Measurements from ENCODE around the gene ANKRD10. TPM values are rescaled to one million over a fixed set of nuclear protein-coding genes. Genes with fewer than 3 reads are reported as not detected.

The ANKRD10 gene
- total and polyA plus RNA-seq, 10 of the 15 experiments (the other 5 are each of a cell fraction or from before 2014, with no cell fraction given) = 47.1 to 199 (median 97.2) TPM

DNA sequence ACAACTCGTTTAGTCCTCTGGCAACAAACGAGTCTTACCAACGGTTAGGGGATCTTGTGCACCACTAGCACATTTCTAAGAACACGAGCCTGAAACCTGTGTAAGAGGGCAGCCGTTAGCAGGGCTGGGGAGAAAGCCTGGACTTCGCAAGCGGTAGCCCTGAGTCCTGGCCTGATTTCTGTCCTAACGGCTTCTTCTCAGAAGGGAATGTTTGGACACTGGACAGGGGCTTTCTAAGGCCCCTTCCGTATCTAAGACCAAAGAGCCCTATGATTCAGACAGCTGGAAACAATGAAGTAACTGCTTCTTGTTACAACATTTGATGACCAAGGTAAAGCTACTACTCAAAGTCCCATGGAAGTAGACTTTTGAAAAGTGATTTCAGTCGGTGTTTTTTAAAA, 2.2 kb downstream of the ANKRD10 start (continued):
- TF ChIP-seq, protein P1, sequence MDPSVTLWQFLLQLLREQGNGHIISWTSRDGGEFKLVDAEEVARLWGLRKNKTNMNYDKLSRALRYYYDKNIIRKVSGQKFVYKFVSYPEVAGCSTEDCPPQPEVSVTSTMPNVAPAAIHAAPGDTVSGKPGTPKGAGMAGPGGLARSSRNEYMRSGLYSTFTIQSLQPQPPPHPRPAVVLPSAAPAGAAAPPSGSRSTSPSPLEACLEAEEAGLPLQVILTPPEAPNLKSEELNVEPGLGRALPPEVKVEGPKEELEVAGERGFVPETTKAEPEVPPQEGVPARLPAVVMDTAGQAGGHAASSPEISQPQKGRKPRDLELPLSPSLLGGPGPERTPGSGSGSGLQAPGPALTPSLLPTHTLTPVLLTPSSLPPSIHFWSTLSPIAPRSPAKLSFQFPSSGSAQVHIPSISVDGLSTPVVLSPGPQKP (IDR thresholded peaks at IDR 0.05; ENCODE audit: low read depth, low read length) = no peak
- TF ChIP-seq, protein P2, sequence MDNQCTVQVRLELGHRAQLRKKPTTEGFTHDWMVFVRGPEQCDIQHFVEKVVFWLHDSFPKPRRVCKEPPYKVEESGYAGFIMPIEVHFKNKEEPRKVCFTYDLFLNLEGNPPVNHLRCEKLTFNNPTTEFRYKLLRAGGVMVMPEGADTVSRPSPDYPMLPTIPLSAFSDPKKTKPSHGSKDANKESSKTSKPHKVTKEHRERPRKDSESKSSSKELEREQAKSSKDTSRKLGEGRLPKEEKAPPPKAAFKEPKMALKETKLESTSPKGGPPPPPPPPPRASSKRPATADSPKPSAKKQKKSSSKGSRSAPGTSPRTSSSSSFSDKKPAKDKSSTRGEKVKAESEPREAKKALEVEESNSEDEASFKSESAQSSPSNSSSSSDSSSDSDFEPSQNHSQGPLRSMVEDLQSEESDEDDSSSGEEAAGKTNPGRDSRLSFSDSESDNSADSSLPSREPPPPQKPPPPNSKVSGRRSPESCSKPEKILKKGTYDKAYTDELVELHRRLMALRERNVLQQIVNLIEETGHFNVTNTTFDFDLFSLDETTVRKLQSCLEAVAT (IDR thresholded peaks at IDR 0.05) = 0 out of 2 replicates have a peak, but pooled peaks have one; percentile 5
- no peak for TF ChIP-seq ASH2L (IDR thresholded peaks at IDR 0.05; ENCODE audit: borderline replicate concordance, low read depth)
- no peak for TF ChIP-seq MXI1 (IDR thresholded peaks at IDR 0.05; ENCODE audit: low read depth, low read length)
- TF ChIP-seq EGR1 (IDR thresholded peaks at IDR 0.05; ENCODE audit: borderline replicate concordance in 1 of 2, low read depth in 2 of 2, low read length in 2 of 2) = no peak
- no peak for TF ChIP-seq SIX5 (IDR thresholded peaks at IDR 0.05; ENCODE audit: low read depth, low read length, severe bottlenecking)
- TF ChIP-seq ZNF217 (IDR thresholded peaks at IDR 0.05) = no peak
- TF ChIP-seq HDAC2 (IDR thresholded peaks at IDR 0.05) = no peak
- TF ChIP-seq, protein P3, sequence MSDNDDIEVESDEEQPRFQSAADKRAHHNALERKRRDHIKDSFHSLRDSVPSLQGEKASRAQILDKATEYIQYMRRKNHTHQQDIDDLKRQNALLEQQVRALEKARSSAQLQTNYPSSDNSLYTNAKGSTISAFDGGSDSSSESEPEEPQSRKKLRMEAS (IDR thresholded peaks at IDR 0.05; ENCODE audit: low read depth, low read length) = no peak

DNA sequence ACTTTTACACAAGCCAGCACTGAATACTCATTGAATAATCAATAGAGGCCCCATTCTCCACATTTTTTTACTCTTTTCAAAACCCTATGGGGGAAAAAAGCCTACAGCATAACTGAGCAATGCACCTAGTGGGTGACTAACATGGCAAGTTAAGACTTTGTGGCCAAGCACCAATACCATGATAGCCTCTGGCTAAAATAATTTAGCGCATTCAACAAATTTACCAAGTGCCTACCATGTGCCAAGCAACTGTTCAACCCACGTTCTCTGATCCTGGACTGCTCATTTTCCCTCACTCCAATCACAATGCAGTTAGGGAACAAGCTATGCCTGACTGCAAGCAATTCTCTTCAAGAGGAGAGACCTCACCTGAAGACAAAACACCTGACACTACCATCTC, 3.0 kb downstream of the ANKRD10 start:
- no peak for FAIRE-seq
- peak overlapping the region; percentile 95 for H3K9ac ChIP-seq (ENCODE audit: control insufficient read depth, insufficient read depth, low read length)
- H3K4me2 ChIP-seq (ENCODE audit: control insufficient read depth, insufficient read depth) = peak overlapping the region; percentile 70
- no peak for DNase-seq (ENCODE audit: low read depth, low spot score)
- 72% methylated on average over 2 of the region's 2 CpGs for WGBS (ENCODE audit: insufficient coverage, insufficient replicate concordance, low lambda C conversion rate, missing lambda C conversion rate)
- no TSS peak for BruUV-seq (replicated peaks)
- TF ChIP-seq SREBF1 (IDR thresholded peaks at IDR 0.05; ENCODE audit: low read length) (no peak), SMAD5 (IDR thresholded peaks at IDR 0.05; ENCODE audit: low read depth) (no peak), SP1 (IDR thresholded peaks at IDR 0.05; ENCODE audit: low read depth, low read length) (no peak), SMC3 (IDR thresholded peaks at IDR 0.05; ENCODE audit: borderline replicate concordance, low read length) (no peak), MTA2 (IDR thresholded peaks at IDR 0.05; ENCODE audit: low read depth) (no peak)
- TF ChIP-seq, protein P4, sequence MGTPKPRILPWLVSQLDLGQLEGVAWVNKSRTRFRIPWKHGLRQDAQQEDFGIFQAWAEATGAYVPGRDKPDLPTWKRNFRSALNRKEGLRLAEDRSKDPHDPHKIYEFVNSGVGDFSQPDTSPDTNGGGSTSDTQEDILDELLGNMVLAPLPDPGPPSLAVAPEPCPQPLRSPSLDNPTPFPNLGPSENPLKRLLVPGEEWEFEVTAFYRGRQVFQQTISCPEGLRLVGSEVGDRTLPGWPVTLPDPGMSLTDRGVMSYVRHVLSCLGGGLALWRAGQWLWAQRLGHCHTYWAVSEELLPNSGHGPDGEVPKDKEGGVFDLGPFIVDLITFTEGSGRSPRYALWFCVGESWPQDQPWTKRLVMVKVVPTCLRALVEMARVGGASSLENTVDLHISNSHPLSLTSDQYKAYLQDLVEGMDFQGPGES (IDR thresholded peaks at IDR 0.05) = no peak
- no peaks in the 10 kb centered on the region for H3K27me3 ChIP-seq (replicated peaks in 1 of 2; ENCODE audit: control insufficient read depth in 2 of 2, insufficient read depth in 2 of 2, low read length in 1 of 2)
- ChIA-PET POLR2A (interaction anchor here (0.7 to 2.6 kb wide), 3 partner anchors 9 to 197 kb away, joined by 3 to 8 read pairs (median 3); no protein-coding TSS in a partner anchor), RAD21 (ENCODE audit: unreplicated experiment) (no interaction called here), SMC1A (ENCODE audit: uncharacterized antibody, unreplicated experiment) (interaction anchor here (1.0 to 4.3 kb wide), 2 partner anchors 8 to 246 kb away, joined by 3 to 28 read pairs; no protein-coding TSS in a partner anchor), CTCF (no interaction called here)
- no peaks in the 10 kb centered on the region for H3K9me3 ChIP-seq (replicated peaks; ENCODE audit: control insufficient read depth, insufficient read depth, low read length)
- no peak overlapping the region for H2AFZ ChIP-seq (ENCODE audit: control insufficient read depth, low read depth, low read length)
- no peak for ATAC-seq
- H3K36me3 ChIP-seq (ENCODE audit: control insufficient read depth in 2 of 2, insufficient read depth in 2 of 2, low read length in 1 of 2) = peaks cover 2 to 26% of the 10 kb centered on the region in 2 experiments
- H3K79me2 ChIP-seq (ENCODE audit: control insufficient read depth, insufficient read depth, low read length) = peaks cover 85% of the 10 kb centered on the region
- H3K4me3 ChIP-seq = peak overlapping the region; percentile 93
- in situ Hi-C loops (cut with MboI) = no loop called here
- peak overlapping the region; percentile 78 for H3K27ac ChIP-seq (ENCODE audit: control insufficient read depth, insufficient read depth)
- H3K4me1 ChIP-seq (ENCODE audit: control insufficient read depth, insufficient read depth, low read length) = peaks cover 16% of the 10 kb centered on the region
- intact Hi-C loops (cut with micrococcal nuclease; ENCODE audit: unreplicated experiment) = loop anchor here (5.0 to 10.0 kb wide), 3 partner anchors 295 to 467 kb away; partner anchors contain the start of gene NAXD
- H4K20me1 ChIP-seq (ENCODE audit: control insufficient read depth, insufficient read depth) = peaks cover 12% of the 10 kb centered on the region
